CD4-positive, alpha-beta T cell treated with Interleukin-6 for 4 hours (primary cell): ENCODE data around the gene MCHR1.
"Not testable (repeated sequence)": the region's sequence is repeated elsewhere in the genome, so short reads cannot be mapped to it uniquely, and the experiment has no call there.

Experiments used
- DNase-seq: peaks from one replicate; pipeline ENCODE4 v3.0.0-alpha.2; 2020; ENCODE audit warnings: mixed read lengths

The MCHR1 gene

DNA sequence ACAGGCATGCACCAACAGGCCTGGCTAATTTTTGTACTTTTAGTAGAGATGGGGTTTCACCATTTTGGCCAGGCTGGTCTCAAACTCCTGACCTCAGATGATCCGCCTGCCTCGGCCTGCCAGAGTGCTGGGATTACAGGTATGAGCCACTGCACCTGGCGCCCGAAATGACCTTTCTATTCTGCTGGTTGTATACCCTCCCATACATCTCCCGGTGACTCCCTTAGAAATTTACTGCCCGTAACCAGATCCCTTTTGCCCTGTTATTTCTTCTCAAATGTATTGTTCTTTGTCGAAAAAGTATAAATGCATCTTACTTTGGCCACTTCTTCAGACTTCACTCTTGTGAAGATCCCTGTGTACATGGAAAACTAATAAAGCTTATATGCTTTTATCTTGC is 22.0 kb downstream of the MCHR1 start:
- DNase-seq: no peak

DNA sequence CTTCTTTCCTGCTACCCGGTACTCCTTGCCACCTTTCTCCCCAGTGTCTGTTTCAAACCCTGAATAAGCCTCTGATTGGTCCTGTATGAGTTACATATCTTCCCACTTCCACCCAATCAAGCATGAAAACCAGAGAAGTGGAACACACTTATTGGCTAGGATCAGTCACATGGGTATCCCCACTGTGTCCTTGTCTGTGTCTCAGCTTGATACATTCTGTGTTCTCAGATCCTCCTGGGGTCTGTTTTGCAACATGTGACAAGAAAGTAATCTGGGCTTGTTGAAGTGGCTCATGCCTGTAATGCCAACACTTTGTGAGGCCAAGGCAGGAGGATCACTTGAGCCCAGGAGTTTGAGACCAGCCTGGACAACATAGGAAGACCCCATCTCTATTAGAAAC is 23.9 kb downstream of the MCHR1 start:
- DNase-seq: no peak

DNA sequence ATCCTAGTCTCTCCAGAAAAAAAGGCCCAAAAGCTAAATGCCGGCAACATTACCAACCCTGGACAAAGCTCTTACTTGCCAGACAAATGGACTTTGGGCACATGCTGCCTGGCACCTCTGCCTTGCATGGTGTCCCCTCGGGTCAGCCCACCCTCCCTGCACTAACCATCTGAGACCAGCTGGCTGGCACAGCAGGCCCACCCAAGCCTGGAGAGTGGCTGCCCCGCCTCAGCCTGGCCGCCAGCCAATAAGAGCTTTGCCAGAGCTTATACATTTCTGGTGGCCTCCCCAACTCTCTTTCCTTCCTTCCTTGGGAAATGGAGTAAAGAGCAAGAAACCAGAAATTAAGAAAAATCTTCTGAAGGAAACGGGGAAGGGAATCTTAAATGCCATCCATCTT is 24.5 kb downstream of the MCHR1 start:
- DNase-seq: no peak

DNA sequence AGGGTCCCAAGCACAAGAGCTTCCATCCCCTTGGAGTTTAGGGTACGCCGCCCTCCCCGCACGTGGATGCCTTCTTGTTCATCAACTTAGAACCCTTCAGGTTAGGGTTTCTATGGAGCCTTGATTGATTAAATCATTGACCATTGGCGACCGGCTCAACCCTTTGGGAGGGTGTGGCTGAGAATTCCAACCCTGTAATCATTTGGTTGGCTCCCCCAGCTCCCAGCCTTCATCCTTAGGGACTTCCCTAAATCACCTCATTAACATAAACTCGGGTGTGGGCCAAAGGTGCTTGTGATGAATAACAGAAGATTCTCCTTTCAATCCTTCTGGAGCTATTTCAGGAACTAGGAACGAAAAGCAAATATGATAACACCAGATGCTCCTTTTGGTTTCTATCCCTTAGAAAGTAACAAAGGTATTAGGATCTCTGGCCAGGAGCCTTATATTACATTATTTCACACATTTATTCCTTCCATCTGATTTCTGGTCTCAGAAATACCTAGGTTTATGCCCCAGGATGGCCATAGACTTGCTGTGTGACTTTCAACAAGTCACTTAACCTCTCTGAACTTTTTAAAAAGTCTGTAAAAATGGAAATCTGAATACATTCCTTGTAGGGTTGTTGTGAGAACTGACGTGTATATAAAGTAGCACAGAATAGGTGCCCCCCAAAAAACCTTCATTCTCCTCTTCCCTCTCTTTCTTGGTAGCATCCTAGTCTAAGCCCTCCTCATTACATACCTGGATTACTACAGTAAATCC is 26.8 kb downstream of the MCHR1 start:
- DNase-seq: no peak

DNA sequence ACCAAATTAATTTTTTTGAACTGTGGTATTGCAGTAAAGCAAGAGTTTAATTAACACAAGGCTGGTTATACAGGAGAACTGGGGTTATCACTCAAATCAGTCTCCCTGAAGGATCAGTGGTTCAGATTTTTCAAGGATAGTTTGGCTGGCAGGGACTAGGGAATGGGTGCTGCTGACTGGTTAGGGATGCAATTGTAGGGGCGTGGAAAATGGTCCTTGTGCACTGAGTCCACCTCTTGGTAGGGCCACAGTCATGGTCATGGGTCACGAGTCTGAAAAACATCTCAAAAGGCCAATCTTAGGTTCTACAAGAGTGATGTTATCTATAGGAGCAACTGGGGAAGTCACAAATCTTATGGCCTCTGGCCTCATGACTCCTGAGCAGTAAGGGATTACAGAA is 27.9 kb downstream of the MCHR1 start:
- no peak for DNase-seq

DNA sequence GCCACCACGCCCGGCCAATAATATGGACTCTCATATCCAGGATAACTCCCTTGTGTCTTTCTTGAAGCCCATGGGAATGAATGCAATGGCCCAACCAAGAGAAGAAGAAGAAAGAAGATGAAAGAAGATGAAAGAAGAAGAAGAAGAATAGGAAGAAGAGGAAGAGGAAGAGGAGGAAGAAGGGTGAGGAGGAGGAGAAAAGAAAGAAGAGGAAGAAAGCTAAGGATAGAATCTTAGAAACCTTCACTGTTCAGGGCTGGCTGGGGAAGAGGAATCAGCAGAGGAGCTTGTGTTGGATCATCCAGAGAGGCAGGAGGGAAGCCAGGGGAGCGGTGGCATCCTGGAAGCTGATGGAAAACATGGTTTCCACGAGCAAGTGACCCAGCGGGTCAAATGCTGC is 28.9 kb downstream of the MCHR1 start:
- no peak for DNase-seq

DNA sequence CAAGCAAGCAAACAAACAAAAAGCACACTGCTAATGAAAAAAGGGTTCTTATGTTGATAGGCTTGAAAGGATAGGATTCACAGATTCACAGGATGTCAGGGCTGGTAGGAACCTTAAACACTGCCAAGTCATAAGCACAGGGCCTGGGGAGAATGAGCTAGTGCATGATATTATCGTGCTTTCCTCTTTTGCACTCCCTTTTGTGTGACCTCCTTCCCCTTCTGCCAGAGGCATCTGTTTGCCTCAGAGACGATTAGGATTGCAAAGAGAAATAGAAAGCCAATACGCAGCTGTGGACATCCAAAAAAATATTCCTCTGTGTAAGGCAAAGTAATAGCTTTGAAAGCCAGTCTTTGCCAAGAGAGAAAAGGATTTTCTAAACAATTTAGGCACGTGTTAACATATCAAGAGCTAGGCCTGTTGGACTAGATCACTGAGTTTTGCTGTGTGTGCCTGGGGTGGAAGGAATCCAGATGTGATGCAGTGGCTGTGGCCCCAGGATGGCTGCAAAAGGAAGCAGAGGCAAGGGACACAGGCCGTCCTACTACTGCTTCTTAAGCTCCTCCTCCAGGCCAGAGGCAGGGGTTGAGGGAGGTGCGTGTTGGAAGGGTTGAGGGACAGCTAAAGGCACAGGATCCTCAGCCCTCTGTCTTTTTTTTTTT is 30.6 kb downstream of the MCHR1 start:
- no peak for DNase-seq

DNA sequence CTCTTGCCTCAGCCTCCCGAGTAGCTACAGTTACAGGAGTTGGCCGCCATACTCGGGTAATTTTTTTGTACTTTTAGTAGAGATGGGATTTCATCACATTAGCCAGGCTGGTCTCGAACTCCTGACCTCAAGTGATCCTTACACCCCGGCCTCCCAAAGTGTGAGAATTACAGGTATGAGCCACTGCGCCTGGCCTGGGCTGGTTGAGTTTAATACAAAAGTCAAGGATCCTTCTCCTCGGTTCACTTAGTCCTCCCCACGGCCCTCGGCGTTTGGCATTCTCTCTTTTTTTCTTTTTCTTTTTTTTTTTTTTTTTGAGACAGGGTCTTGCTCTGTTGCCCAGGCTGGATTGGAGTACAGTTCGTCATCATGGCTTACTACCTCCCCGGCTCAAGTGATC is 33.0 kb downstream of the MCHR1 start:
- DNase-seq: no peak

DNA sequence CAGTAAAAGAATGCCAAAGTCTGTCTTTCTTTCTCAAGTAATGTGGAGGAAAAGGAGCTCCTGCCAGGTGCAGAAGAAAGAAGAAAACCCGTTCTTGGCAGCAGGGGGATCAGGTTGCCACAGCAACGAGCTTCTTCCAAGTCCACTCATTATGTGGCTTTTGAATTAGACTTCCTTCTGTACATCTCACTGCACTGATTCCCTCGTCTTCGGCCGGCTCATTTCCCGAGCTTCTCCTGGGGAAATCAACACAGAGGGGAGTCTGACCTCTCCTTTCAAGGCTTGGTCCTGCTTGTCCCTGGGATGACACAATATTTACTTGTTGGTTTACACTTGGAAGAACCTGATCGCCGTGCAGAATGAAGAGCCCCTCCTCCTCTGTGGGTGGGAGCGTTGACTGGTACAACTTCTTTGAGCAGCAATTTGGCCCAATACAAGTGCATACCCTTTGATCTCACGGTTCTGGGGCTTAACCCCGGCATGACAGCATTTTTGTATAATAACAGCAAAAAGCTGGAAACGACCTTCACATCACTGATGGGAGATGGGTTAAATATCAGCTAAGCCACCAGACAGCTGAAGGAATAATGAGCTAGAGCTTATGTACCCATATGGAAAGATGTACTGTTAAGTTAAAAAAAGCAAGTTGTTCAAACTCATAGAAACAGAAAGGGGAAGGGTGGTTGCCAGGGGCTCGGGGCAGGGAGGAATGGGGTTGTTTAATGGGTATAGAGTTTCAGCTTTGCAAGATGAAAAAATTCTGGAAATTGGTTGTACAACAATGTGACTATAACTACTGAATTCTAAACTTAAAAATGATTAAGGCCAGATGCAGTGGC is 35.4 kb downstream of the MCHR1 start:
- DNase-seq: no peak

DNA sequence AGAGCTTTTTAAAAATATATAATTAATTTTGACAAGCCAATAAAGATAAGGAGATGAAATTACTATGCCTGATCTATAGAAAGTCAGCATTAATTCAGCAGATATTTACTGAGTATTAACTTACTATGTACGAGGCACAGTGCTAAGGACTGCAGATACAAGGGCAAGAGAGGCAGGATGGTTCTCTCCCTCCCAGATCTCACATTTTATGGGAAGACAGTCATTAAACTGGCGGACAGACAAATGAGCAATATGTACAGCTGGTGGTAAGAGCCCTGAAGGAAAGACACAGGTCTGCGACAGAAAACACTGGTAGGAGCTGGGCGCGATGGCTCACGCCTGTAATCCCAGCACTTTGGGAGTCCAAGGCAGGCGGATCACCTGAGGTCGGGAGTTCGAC is 36.8 kb downstream of the MCHR1 start:
- DNase-seq: no peak

DNA sequence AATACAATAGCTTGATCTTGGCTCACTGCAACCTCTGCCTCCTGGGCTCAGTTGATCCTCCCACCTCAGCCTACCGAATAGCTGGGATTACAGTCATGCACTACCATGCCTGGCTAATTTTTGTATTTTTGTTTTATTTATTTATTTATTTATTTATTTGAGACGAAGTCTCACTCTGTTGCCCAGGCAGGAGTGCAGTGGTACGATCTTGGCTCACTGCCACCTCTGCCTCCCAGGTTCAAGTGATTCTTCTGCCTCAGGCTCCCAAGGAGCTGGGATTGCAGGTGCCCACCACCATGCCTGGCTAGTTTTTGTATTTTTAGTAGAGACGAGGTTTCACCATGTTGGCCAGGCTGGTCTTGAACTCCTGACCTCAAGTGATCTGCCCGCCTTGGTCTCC is 38.4 kb downstream of the MCHR1 start:
- not testable (repeated sequence) for DNase-seq

DNA sequence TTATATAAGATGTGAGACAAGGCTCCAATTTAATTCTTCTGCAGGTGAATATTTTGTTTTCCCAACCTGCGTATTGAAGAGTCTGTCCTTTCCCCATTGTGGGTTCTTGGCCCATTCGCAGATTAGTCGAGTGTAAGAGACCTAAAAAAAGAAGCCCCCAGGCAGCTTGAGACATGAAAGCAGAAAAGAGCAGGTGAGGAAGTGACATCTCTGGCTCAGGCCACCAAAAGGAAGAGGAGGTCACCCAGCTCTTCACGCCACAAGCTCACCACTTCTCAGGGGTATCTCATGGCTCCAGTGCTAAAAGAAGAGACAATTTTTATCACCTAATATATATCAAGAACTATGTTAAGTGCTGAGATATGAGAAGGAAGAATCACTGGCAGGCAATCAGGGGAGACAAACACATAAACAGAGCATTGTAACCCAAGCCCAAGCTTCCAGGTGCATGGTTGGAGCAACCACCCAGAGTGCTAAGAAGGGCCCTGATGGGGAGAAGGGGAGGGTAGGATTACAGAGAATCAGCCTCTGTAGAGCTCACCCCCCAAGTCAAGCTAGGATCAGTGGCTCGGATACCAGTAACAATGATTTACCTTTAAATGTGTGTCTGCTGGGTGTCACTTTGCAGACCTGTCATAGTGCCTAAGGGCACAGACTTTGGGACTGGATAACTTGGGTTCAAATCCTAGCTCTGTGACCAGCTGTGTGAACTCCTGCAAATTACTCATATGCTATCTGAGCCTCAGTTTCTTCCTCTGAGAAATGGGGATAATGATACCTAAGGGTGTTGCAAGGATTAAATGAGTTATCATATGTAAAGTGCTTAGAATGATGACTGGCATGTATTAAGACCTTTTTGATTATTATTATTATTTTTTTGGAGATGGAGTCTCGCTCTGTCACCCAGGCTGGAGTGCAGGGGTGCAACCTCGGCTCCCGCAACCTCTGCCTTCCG is 39.2 kb downstream of the MCHR1 start:
- DNase-seq: no peak

DNA sequence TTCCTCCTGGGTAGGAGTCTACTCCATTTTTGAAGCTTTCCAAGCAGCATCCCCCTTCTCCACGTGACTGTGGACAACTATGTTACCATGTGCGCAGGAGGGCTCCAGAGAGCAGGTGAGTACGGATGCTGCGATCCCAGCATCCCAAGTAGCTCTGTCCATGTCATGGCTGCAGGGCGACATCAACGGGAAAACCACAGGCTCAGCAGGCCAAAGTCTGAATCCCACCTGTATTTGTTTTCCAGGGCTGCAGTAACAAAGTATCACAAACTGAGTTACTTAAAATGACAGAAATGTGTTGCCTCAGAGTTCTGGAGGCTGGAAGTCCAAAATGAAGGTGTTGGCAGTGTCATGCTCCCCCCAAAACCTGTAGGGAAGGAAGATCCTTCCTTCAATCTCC is 40.3 kb downstream of the MCHR1 start:
- DNase-seq: no peak

DNA sequence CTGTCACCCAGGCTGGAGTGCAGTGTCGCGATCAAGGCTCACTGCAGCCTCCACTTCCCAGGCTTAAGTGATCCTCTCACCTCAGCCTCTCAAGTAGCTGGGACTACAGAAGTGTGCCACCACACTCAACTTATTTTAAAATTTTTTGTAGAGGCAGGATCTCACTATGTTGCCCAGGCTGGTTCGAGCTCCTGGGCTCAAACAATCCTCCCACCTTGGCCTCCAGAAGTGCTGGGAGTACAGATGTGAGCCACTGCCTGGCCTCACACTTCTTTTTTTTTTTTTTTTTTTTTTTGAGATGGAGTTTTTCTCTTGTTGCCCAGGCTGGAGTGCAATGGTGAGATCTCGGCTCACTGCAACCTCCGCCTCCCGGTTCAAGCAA is 40.9 kb downstream of the MCHR1 start:
- DNase-seq: not testable (repeated sequence)

DNA sequence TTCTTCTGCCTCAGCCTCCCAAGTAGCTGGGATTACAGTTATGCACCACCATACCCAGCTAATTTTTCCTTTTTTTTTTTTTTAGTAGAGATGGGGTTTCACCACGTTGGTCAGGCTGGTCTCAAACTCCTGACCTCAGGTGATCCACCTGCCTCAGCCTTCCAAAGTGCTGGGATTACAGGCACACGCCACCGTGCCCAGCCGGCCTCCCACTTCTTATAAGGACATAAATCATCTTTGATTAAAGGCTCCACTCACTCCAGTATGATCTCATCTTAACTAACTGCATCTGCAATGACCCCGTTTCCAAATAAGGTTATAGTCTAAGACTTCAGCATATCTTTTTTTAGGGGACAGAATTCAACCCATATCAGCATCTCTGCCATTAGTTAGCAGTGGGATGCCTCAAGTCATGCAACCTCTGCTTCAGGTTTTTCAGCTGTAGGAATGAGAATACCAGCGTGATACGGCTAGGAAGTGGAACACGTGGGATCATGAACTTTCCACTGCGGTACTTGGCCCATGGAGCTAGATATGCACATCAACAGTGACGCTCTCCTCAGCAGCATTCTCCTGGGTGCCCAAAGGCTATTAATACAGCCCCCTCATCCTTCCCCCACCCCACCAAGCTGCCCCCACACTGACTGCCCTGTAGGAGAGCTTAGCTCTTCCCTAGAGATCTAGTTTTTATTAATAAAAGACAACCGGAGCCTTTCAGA is 41.4 kb downstream of the MCHR1 start:
- no peak for DNase-seq

DNA sequence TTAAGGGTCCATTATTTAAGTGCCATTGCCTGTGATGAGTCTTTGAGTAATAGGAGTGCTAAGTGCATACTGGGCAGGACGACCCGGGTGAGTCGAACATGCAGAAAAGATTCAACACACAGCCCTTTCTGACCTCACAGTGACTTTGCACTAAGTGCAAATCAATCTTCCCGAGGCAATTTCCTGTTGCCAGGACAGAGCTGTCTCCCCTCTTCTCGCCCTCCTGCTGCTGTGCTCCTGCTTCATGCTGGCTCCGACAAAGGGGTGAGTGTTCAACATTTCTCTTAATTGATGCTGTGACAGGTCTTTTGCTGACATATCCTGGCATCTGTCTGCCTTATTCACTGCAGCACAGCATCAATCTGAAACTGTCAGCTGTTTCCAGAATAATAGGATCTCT is 42.0 kb downstream of the MCHR1 start:
- no peak for DNase-seq

DNA sequence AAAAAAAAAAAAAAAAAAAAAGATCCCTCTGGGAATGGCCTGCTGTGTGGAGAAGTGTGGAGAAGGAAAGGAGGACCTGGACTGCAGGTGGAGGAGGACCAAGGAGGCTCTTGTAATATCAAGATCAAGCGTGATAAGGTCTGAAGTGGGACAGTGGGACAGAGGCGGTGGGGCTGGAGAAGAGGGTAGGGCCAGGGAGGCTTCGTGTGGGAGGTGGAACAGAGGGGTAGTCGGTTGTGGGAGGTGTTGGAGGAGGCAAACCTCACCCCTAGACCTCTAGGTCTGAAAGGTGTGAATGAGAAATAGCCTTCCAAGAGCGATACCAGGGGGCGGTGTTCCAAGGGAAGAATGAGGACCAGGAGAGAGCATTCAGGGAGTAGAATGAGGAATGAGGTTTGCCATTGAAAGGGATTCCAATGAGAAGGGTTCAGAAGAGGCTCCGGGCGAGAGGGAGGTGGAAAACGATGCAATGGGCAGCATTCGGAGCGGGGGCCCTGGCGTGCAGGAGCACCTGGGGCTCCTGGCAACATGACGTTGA is 44.2 kb downstream of the MCHR1 start:
- DNase-seq: no peak

DNA sequence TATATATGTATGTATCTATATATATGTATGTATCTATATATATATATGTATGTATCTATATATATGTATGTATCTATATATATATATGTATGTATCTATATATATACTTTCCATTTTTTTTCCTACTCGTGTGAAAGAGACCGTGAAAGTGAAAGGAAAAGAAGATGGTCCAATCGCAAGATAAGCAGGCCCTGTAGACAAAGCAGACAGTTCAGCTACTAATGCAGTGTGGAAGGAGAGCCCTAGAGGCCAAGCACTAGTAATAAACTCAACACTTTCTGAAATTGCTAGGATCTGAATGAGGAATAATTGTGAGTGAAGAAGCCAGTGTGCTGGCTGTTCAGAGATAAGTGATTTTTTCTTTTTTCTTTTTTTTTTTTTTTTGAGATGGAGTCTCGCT is 47.2 kb downstream of the MCHR1 start:
- peak; percentile 39 for DNase-seq

DNA sequence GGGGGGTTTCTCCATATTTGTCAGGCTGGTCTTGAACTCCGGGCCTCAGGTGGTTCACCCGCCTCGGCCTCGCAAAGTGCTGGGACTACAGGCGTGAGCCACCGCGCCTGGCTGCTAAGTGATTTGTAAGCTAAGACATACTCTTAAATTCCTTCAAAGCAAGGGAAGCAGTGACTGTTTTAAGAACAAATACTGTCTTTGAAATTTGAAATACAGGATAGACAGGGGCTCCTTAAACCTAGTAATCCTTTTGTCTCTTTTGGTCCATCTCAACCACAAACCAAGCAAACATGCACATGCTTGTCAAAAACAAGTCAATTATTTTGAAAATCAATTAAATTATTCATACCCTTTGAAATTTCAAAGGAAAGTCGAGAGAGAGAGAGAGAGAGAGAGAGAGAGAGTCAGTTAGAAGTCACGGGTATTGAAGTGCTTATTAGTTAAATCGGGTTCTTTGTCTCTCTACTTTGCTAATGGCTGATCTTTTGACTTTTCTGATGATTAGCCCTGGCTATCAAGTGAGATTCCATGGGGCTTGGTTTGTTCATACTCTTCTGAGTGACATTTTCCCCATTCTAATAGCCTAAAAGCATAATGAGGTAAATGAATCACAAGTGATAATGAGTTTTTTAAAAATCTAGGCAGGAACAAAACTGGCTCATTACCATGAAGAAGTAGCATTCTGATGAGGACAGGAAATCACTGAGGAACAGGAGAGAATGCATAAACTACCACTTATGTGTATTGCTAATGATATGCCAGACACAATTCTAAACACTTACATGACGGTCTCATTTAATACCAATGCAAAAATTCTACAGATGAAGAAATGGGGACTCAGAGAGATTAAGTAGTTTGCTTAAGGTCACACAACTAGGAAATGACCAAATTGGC is 48.0 kb downstream of the MCHR1 start:
- DNase-seq: peak; percentile 59

DNA sequence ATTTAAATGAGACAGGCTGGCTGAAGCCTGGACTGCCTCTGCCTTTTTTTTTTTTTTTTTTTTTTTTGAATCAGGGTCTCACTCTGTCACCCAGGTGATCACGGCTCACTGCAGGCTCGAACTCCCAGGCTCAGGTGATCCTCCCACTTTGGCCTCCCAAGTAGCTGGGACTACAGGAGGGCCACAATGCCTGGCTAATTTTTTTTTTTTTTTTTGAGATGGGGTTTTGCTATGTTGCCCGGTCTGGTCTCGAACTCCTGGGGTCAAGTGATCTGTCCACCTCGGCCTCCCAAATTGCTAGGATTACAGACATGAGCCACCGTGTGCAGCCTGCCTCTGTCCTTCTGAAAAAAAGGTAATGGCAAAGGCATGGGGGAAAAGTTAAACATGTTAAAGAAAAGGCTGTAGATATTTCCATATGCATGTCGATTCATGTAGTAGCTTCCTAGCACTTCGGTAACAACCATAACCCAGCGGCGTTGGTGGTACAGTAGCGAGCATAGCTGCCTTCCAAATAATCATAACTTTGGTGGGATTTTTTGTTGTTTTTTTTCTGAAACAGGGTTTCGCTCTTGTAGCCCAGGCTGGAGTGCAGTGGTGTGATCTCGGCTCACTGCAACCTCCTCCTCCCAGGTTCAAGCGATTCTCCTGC is 48.8 kb downstream of the MCHR1 start:
- no peak for DNase-seq
